Kidney (tissue), 14 donors: ENCODE measurements around the gene PLAC8. TPM values are rescaled to one million over a fixed set of nuclear protein-coding genes. Genes with fewer than 3 reads are reported as not detected.
"Not testable (repeated sequence)": the region's sequence is repeated elsewhere in the genome, so short reads cannot be mapped to it uniquely, and the experiment has no call there.

Source experiments
- DNase-seq, 5 donors: peaks; one replicate each; pipeline ENCODE4 v3.0.0-alpha.2; 2013 to 2020
- FAIRE-seq: peaks from 2 replicates; lab custom pipeline; 2012; peaks lifted over from hg19 to GRCh38; lab: Jason Lieb, UNC
- H3K27ac ChIP-seq, 2 donors: one replicate each; pipeline ENCODE4 v1.7.0; 2013; ENCODE audit warnings: low read depth in 2 of 2, low read length in 2 of 2, inconsistent platforms in 1 of 2
- H3K27me3 ChIP-seq: one replicate; pipeline ENCODE4 v1.7.1; 2013; ENCODE audit warnings: low read length, inconsistent platforms; ENCODE audit not compliant: control insufficient read depth, insufficient read depth
- H3K36me3 ChIP-seq, 3 donors: one replicate each; pipeline versions ENCODE4 v1.7.0 to v1.7.1; 2013; ENCODE audit warnings: low read length in 3 of 3, control low read depth in 1 of 3, inconsistent platforms in 1 of 3; ENCODE audit not compliant: insufficient read depth in 3 of 3, control insufficient read depth in 2 of 3
- H3K4me1 ChIP-seq, 3 donors: one replicate each; pipeline versions ENCODE4 v1.7.0 to v1.7.1; 2013; ENCODE audit warnings: low read length in 3 of 3, inconsistent platforms in 1 of 3, low read depth in 1 of 3; ENCODE audit not compliant: control insufficient read depth in 2 of 3, insufficient read depth in 2 of 3
- H3K4me3 ChIP-seq, 3 donors: one replicate each; pipeline versions ENCODE4 v1.7.0 to v1.8.1; 2013; ENCODE audit warnings: low read length in 3 of 3, control low read depth in 1 of 3, inconsistent platforms in 1 of 3
- H3K9ac ChIP-seq, 3 donors: one replicate each; pipeline versions ENCODE4 v1.7.0 to v1.7.1; 2013; ENCODE audit warnings: low read length in 3 of 3, control low read depth in 1 of 3, inconsistent platforms in 1 of 3
- H3K9me3 ChIP-seq, 3 donors: one replicate each; pipeline versions ENCODE4 v1.7.0 to v1.7.1; 2013; ENCODE audit warnings: low read length in 3 of 3, control low read depth in 1 of 3, inconsistent platforms in 1 of 3; ENCODE audit not compliant: control insufficient read depth in 2 of 3, insufficient read depth in 1 of 3
- CTCF ChIP-seq: IDR thresholded peaks from 3 replicates; pipeline ENCODE4 v1.5.1; 2012; ENCODE audit warnings: mild to moderate bottlenecking, moderate library complexity, borderline replicate concordance; ENCODE audit not compliant: insufficient read depth; ENCODE audit errors: extremely low read depth
- intact Hi-C: fragments of 100-400 bp; cut with DNase I; formaldehyde crosslinking; loops from one replicate; pipeline ENCODE4 v1.11.1; 2022
- polyA plus RNA-seq: library from polyadenylated mRNA; stranded (reverse); fragments of 350-450 nt; fragmentation: Illumina TruSeq; extraction: RNeasy Lipid Tissue Mini Kit (QIAGEN cat#74804); gene quantifications from one replicate; pipeline ENCODE4 v1.2.3, GENCODE V29; 2014; ENCODE audit warnings: low read depth, low replicate concordance; ENCODE audit not compliant: insufficient read depth
- total RNA-seq: library from RNA; stranded (reverse); fragmentation: NEBNext Ultra II Directional; extraction: Animal tissue kit (Norgen Biotek cat#: 25700); gene quantifications from one replicate; pipeline ENCODE4 v1.2.1, GENCODE V29; 2021
- donor health status: control.
- donor health status: control.
- donor health status: control.
- donor health status: control.
- donor health status: control.
- donor health status: DM: yes; HTN: yes; CAD: no.
- donor health status: Normal renal cell carcinoma (clear cell type).

PLAC8 gene
- total and polyA plus RNA-seq, 2 donors from 2014 or later, result 3.6 to 10.3 TPM

DNA sequence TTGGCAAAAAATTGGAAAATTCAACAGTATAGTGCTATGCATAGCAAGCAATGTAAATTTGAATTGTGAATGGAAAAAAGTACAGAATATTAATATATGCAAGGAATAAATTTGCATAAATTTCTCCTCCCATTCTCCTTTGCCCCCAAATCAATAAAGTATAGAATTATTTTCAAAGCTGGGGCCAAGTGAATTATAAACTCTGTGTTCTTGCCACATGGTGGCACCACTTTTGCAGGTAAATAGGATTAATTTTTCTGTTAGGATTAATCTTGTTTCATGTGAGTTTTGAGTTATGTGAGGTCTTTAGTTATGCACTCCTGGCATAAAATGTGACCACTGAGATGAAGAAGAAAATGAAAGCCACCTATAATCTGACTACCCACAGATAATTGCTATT, 59.6 kb downstream of the PLAC8 start:
- H3K27me3 ChIP-seq, result no peaks in the 10 kb centered on the region
- intact Hi-C loops, result no loop called here
- H3K9me3 ChIP-seq, result no peaks in the 10 kb centered on the region
- FAIRE-seq (no peak), DNase-seq (no peak)
- peaks cover 5 to 26% (median 8%) of the 10 kb centered on the region in 3 donors for H3K36me3 ChIP-seq
- H3K27ac ChIP-seq, result no peak overlapping the region
- peak; percentile 22 for TF ChIP-seq CTCF
- no peak overlapping the region for H3K4me3 ChIP-seq
- H3K9ac ChIP-seq, result no peak overlapping the region
- H3K4me1 ChIP-seq, result no peaks in the 10 kb centered on the region

DNA sequence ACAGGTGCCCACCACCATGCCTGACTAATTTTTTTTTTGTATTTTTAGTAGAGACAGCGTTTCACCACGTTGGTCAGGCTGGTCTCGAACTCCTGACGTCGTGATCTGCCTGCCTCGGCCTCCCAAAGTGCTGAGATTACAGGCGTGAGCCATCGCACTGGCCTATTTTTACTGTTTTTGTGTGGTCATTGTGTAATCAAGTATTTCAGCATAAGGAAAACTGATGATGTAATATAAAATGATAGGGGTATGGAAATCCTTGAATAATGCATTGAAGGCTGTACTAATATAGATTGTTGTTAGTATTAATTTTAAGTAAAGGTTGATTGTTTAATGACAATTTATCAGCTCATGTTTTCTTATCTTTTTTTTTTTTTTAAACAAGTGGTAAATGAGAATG, 65.7 kb downstream of the PLAC8 start:
- intact Hi-C loops, FAIRE-seq, DNase-seq, H3K9ac ChIP-seq, H3K9me3 ChIP-seq, H3K27me3 ChIP-seq, H3K27ac ChIP-seq, H3K4me1 ChIP-seq, H3K4me3 ChIP-seq: not testable (repeated sequence)
- peaks cover 3 to 19% (median 8%) of the 10 kb centered on the region in 3 donors for H3K36me3 ChIP-seq

- intact Hi-C loops, result no loop called here
- TF ChIP-seq CTCF, result no peak
- FAIRE-seq, result no peak
Observed at GRCh38 chr4:83046693-83047473, 67.6 kb downstream of the PLAC8 start.

GRCh38 chr4:83043801-83044407, 70.6 kb downstream of the PLAC8 start:
- Histone ChIP-seq H3K27ac (no peak overlapping the region), H3K36me3 (no peaks in the 10 kb centered on the region), H3K9me3 (no peaks in the 10 kb centered on the region), H3K4me3 (no peak overlapping the region), H3K4me1 (no peaks in the 10 kb centered on the region), H3K9ac (no peak overlapping the region), H3K27me3 (no peaks in the 10 kb centered on the region)
- no peak for TF ChIP-seq CTCF
- intact Hi-C loops, result no loop called here
- FAIRE-seq, result no peak
- DNase-seq, result no peak

More at GRCh38 chr4:83046693-83047473, 67.6 kb downstream of the PLAC8 start:
- Histone ChIP-seq H3K27ac (no peak overlapping the region), H3K9me3 (no peaks in the 10 kb centered on the region), H3K27me3 (no peaks in the 10 kb centered on the region), H3K9ac (no peak overlapping the region), H3K4me3 (no peak overlapping the region), H3K4me1 (no peaks in the 10 kb centered on the region), H3K36me3 (peaks cover 2 to 14% (median 7%) of the 10 kb centered on the region in 3 donors)
- DNase-seq, result no peak

- H3K27ac ChIP-seq, intact Hi-C loops, H3K4me3 ChIP-seq, H3K36me3 ChIP-seq, H3K27me3 ChIP-seq, FAIRE-seq, H3K4me1 ChIP-seq, DNase-seq, H3K9me3 ChIP-seq, H3K9ac ChIP-seq: not testable (repeated sequence)
Observed at GRCh38 chr4:83043157-83043556, 71.4 kb downstream of the PLAC8 start.
